Stimulated activated CD4-positive, alpha-beta T cell treated with anti-CD3 and anti-CD28 coated beads, Interleukin-2, amount 100 ng/mL, for 48 hours (primary cell): ENCODE data around the gene PRSS57.
"Not testable (repeated sequence)": the region's sequence is repeated elsewhere in the genome, so short reads cannot be mapped to it uniquely, and the experiment has no call there.

ENCODE experiments used
- DNase-seq, 2 donors: peaks; one replicate each; pipeline ENCODE4 v3.0.0-alpha.2; 2020

The PRSS57 gene

DNA sequence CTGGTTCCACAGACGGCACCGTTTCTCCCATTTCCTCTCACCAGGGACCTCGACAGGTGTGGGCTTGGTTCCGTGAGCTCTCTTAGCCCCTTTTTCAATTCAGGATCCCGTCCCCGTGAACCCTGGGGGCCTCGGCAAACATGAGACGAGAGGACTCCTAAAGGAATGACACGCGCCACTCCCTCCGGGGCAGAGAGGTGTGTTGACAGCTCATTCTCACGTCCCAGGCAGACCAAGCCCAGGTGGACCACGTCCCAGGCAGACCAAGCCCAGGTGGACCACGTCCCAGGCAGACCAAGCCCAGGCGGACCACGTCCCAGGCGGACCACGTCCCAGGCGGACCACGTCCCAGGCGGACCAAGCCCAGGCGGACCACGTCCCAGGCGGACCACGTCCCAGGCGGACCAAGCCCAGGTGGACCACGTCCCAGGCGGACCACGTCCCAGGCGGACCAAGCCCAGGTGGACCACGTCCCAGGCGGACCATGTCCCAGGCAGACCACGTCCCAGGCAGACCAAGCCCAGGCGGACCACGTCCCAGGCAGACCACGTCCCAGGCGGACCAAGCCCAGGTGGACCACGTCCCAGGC is 28.2 kb downstream of the PRSS57 start:
- not testable (repeated sequence) for DNase-seq

DNA sequence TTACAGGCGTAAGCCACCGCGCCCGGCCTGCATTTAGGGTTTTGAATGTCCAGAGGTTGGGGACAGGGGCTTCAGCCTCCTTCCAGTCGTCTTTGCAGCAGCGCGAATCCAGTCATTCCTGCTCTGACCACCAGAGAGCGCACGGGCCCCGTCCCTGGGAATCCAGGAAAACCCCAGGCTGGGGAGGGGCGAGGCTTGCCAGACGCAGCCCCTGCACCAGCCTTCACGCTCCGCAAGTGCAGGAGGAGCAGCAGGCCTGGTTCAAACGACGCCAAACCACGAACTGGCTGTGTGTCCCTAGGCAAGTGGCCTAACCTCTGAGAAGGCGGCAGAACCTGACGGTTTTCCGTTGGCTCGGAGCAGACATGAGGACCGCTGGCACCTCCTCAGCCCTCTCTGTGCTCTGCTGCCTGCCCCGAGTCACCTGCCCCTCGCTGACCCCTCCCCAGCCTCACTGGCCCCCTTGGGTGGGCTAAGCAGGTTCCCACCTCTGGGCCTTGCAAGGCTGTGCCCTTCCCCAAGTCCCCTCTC is 30.3 kb downstream of the PRSS57 start:
- DNase-seq = peak; percentile 81 to 83

DNA sequence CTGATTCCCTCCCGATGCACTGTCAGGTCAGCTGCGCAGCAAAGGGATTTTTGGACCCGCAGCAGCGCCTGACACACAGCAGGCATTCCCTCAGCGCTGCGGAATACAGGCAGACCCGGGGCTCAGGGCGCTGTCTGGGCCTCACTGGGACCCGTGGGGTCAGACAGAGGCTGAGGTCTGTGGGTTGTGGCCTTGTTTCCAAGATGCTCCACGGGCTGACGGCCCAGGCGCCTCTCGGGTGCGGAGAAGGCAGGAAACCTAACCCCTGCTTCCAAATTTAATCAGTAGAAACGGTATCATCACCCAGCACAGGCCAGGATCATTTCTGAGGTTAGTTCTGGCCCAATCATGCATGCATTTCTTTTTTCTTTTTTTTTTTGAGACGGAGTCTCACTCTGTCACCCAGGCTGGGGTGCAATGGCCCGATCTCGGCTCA is 31.6 kb downstream of the PRSS57 start:
- no peak for DNase-seq

DNA sequence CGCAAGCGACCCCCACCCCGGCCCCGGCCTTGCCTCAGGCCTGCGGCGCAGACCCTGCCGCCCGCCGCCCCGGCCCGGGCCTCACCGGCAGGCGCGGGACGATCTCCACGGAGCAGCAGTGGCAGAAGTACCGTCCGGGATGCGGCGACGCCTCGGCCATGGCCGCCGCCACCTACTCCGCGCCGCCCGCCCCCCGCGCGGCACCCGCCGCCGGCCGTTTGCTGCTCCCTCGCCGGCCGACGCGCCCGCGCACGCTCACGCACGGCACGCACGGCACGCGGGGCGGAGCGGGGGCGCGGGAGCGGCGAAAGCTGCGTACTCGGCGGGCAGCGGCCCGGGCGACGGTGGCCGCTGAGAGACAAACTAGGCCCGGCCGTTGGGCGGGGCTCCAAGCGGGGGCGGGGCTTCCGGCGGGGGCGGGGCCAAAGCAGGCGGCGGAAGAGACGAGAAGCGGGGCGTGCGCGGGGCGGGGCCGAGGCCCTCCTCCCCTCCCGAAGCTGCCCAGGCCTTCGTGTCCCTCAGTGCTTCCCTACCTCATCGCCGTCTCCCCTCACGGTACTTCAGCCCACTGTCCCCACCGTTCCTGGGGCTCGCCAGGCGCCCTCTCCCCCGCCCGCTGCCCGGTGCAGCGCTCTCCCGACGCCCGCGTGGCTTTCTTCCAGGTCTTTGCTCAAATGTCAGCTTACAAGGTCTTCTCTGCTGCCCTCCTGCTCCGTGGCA is 32.1 kb downstream of the PRSS57 start, which contains the start of gene RNF126:
RNF126 (minus strand) TSS at position 253 of the 720 bp plus-strand sequence; CDS start at position 160, 93 bp downstream.
- peak; percentile 97 to 98 for DNase-seq

DNA sequence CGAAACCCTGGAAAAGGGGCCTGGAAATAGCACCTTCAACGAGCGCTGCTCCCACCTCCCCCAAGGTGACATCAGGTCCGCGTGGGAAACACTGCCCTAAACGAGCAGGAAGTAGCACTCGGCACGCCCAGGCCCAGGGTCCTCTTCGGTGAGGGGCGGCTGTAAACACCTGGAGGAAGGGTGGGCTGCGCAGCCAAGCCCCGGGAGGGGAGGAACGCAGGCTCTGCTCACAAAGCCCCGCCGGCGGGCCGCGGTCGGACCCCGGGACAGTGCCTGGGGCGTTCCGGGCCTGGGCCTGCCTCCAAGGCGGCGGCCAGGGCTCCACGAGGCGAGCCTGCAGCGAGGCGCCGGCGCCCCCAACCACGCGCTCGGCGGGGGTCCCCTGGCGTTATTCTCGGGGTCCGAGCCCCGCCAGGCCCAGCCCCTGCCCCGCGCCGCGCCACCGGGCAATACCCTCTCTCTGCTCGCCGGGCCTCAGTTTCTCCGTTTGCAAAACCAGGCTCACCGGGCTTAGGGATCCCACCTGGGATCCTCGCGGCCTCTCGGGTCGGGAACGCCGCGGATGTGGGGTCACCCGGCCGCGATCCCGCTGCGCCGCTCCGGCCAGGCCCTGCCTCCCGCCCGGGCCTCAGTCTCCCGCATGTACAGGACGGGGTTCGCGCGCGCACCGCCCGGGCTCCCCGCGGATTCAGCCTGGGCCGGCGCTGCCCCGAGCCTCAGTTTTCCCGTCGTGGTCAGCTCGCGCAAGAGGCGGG is 32.9 kb downstream of the PRSS57 start:
- DNase-seq = peak; percentile 43 to 63

DNA sequence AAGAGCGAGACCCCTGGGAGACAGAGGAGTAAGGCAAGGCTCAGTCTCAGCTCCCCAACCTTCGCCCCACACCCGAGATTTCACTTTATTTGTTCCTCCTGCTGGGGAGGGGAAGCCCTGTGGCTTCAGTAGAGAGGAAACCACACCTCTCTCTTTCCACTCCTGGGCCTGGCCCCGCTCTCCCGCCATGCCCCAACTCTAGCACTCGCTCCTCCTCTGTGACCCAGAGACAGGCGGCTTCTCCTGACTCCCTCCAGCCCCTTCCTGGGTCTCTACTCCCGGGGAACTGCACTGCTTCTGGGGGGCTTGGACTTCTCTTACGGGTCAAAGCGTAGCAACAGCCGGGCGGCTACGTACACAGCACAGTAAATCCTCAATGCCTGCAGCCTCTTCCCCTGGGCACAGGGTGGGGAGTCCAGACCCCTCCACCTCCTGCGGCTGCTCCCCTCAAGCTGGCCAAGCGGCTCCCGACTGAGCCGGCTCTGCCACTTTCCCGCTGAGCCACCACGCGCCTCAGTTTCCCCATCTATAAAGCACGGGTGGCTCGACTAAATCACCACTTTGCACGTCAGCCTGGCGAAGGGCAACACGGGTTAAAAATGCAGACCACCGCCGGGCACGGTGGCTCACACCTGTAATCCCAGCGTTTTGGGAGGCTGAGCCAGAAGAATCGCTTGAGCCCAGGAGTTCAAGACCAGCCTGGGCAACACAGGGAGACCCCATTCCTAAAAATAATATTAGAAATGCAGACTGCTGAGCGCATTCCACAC is 33.6 kb downstream of the PRSS57 start:
- peak; percentile 50 for DNase-seq

DNA sequence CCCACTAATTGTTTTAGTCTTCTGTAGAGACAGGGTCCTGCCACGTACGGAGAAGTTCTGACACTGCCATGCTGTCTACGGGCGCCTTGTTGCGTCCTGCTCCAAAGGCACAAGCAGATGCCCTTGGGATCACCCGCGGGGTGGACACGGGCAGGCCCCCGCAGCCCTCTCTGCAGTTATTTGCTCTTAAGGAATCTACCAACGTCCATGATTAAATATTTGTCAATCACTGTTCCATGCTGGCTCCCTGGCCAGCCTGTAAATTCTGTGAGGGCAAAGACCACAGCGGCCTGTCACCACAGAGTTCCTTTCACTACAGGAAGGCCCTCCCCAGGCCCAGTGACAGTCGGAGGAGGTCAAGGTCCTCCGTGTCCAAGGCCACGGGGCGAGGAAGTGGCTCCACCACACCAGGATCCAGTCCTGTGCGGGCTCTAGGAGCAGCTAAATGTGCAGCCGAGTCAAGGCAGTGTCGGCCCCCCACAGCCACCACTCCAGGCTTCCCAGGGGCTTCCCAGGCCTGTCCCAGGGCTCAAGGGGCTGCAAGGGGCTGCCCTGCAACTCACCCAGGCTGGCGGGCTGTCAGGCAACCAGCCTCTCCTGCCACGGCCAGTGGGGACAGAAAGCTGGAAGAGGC is 34.3 kb downstream of the PRSS57 start:
- DNase-seq = no peak

DNA sequence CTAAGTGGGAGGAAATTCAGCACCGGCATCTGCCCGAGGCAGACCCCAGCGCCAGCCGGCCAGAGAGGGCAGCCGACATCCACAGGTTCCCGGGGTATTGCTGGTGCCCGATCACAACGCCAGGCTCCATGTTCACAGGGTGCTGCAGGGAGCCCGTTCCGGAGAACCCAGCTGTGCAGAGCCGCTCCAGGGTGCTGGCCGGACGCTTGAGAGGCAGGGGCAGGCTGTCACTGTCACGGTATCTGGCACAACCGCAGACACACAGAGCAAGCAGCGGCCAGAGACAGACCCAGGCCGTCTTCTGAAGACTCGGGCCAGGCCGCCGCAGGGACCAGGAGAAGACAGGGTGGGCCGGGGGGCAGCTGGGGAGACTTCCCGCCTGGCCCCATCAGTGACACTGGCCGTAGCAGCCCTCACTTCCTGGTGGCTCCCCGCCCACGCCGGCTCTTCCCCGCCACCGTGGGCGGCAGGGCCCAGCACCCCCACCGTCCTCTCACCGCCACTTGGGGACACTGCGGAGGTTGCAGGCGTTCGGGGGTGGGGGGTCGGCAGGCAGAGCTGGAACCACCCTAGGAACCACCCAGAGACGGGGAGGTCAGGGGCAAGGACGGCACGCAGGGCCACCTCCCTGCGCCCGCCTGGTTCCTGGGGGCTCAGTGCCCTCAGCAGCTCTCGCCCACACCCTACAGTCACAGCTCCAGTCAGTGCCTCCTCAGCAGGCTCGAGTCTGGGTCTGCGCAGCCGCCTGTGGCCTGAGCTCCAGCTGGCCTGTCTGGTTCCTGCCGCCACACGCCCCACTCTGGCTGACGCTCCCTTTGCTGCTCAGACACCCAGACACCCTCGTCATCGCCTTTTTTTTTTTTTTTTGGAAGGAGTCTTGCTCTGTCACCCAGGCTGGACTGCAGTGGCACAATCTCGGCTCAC is 36.1 kb downstream of the PRSS57 start:
- DNase-seq = no peak

DNA sequence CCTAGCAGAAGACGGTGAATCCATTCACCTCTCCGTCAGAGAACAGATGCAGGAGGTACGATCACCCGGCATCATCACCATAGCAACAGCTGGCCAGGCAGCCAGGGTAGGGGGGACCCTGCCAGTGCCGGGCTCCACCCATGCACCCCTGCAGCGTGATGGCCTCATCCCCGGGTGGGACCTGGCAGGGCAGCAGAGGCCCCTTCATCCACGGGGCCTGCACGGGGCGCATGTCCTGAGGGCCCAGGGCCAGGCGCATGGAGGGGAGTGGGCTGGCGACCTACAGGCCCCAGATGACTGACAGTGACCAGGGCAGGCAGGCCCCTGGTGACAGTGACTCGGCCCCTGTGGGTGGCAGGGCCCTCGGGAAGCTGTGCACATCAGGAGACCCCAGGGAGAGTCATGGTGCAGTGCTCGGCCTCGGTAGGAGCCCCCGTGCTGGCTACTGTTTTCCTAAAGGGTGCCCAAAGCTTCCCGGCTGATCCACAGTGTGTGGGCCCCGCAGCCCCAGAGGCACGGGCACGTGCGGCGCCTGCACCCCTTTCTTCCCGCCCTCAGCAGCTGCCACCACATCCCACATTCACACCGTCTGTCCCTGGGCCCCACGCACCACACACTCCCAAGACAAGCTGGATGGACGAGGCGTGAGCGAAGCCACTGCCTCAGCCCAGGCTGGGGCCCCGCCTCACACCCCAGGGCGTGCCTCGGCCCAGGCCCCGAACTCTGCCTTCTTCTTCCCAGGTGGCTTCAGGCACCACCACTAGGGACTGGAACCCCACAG is 37.0 kb downstream of the PRSS57 start:
- no peak for DNase-seq

DNA sequence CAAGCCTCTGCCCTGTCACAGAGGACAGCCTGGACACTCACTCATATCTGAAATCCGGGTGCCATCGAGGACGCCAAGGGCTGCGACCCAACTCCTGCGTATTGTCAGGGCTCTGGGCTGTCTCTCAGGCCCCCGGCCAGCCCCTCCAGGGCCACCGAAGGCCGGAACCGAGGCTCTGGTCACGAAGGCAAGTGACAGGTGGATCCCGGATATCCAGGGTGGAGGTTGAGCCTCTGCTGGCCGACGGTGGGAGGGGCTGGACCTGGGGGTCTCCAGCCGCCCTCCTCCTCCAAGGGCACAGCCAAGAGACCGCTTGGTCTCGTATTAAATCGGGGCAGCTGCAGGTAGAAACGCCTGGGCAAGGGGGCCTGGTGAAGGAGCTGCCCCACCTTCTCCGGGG is 37.6 kb downstream of the PRSS57 start:
- DNase-seq = no peak

DNA sequence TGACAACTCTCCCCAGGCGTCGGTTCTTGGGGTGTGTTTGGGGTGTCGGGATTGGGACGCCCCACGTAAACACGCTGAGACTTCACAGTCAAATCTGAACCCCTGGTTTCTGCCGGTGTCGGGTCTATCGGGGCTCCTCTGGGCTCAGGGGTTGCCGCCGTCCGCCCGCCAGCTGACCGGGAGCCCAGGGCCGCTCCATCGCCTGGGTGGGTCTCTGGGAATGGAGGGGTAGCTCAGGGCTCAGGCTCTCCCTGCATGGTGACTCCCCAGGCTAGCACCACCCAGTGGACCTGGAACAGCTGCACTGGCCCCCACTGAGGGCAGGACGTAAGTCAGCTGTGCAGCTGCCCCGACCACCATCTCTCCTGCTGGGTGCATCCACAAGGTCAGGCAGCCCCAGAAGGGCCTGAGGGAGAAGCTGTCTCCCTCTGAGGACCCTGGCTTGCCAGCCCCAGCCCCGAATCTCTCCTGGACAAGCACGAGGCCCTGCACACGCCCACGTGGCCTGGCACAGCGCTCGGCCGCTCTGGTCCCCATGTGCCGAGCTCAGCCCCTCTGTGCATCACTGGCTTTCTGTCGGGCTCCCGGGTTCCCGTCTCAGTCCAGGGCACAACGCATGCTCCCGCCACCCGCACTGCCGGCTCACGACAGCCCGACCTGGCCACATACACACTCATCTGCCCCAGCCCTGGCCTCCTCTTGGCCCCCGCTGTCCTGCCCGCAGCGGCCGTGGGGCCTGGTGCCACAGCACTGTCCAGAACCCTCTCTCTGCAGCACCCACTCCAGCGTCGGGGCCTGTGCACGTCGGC is 38.3 kb downstream of the PRSS57 start:
- DNase-seq = no peak

DNA sequence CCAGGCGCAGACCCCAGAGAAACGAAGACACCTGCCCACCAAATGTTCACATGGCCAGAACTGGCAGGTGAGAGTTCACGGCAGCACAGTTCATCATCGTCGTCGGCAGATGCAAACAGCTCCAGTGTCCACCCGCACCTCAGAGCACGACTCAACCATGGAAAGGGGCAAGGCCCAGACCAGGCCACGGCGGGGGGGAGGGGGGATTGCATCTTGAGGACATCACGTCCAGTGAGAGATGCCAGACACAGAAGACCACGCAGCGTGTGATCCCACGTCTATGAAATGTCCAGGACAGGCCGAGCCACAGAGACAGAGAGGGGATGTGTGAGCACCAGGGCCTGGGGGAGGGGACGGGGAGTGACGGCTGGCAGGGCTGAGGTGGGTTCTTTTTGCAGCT is 39.6 kb downstream of the PRSS57 start:
- no peak for DNase-seq

DNA sequence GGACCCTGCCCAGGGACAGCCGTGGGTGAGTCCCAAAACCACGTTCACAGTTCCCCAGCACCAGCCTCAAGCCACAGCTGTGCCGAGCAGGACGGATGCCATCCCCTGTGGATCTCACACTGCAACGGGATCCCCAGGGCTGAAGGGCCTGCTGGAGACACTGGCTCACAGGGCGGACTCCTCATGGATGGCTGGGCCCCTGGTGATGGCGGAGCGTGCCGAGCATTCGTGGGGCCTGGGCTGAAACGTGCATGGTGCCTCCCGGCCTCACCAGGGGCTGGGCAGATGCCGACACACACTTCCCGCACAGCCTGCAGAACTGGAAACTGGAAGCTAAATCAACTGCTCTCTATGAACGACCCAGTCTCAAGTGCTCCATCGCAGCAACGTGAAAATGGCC is 41.8 kb downstream of the PRSS57 start:
- DNase-seq = no peak

DNA sequence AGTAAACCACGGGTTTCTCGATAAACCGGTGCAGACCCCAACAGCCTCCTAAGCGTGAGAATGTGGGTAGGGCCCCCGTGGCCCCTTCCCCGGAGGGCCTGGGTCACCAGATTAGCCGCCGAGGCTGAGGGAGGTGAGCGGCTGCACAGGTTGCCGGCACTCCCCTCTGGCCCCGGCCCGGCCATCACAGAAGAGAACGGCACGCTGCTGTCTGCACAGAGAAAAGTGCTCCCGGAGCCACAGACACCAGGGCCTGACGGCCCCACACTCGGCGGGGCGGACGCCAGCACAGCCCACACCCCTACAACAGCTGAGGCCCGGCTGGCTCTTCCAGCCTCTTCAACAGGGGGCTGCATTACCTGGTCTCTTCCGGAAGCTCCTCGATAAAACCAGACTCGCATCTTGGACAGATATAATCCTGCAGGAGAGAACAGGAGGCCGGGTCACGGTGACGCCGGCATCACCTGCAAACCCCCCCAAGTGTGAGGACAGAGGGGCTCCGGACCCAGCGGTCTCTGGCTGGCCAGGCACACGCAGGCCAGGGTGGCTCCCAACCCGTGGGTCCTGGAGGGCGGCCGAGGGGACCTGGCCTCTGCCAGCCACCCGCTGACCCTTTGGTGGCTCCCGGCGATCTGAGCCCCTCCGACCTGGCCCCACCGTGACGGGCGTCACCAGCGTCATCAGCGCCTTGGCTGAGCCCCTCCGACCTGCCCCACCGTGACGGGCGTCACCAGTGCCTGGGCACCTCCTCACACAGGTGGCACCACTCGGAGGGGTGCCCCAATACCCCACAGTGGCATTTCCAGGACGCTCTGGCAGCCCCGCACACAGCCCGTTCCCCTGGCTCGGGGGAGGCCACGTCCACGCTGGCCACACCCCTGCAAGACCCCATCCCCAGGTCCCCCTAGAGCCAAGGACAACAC is 42.5 kb downstream of the PRSS57 start:
- no peak for DNase-seq

DNA sequence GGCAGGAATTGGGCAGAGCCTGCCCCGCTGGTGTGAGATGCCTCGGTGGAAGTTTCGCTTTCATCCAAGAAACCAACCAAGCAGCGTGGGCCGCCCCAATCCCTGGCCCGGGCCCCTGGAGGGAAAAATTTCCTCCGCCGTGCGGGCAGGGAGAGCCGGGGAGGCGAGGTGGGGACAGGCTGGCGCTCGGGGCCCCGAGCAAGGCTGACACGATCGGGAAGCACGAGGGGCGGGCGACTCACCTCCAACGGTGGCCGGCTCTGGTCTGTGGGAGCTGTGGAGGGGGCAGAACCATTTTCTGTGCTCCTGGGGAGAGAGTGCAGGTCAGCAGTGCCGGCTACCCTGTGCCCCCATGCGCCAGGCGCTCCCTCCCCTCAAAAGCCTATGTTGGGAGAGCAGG is 43.3 kb downstream of the PRSS57 start:
- DNase-seq = no peak

DNA sequence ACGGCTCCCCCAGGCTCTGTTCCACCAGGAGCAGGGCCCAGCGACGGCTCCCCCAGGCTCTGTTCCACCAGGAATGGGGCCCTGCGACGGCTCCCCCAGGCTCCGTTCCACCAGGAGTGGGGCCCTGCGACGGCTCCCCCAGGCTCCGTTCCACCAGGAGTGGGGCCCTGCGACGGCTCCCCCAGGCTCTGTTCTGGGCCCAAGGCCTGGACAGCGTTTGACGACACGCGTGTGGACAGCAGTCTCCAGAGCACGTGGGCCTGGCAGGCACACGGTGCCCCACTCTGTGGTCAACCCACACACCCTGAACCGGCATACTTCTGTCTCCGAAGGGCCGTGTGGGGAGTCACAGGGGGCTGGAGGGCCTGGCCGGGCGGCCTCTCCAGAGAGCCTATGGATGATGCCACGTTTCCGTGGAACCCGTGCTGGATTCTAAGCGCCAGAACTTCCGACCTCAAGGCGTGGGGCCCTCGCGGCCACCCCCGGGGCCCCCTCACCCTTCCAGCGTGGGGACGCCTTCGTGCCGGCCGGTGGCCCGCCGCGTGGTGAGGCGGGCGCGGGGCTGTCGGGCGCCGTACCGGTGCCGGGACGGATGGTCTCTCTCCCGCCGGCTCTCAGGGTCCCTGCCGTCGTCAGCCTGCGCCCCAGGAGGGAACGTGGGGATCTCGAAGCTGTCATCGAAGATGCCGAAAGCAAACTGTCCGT is 44.0 kb downstream of the PRSS57 start:
- DNase-seq = no peak

DNA sequence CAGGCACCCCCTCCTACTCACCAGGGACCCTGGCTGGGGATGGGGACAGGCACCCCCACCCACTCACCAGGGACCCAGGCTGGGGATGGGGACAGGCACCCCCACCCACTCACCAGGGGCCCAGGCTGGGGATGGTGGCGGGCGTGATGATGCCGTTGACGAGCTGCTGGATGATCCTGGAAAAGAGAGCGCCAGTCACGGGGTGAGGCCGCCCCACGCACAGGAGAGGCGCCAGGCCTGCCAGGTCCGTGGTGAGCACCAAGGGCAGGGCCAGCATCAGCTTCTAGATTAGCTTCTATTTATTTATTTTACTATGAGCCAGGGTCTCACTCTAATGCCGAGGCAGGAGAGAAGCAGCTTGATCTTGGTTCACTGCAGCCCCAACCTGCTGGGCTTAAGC is 45.1 kb downstream of the PRSS57 start:
- DNase-seq = no peak
